PFSK-1 (cell line): Measurements from ENCODE around the gene CSF1R.

Experiments
- FOXP2 ChIP-seq: optimal IDR thresholded peaks from 2 replicates; pipeline ENCODE3; 2011; ENCODE audit warnings: borderline replicate concordance, control low read depth, inconsistent platforms; ENCODE audit not compliant: insufficient read depth; ENCODE audit errors: extremely low read length, extremely low read depth
- POLR2AphosphoS5 ChIP-seq: IDR thresholded peaks from 2 replicates; pipeline ENCODE4 v1.6.1; 2012; ENCODE audit warnings: low read depth, mild to moderate bottlenecking, control low read depth, low read length, moderate library complexity
- REST ChIP-seq, 2 experiments: IDR thresholded peaks; 2 replicates each; pipeline versions ENCODE4 v1.6.1 to v1.8.0; 2011 to 2012; ENCODE audit warnings: low read depth in 2 of 2, low read length in 2 of 2, control low read depth in 1 of 2, inconsistent platforms in 1 of 2, mild to moderate bottlenecking in 1 of 2, moderate library complexity in 1 of 2; ENCODE audit not compliant: insufficient read depth in 1 of 2
- SIN3A ChIP-seq: IDR thresholded peaks from 2 replicates; pipeline ENCODE4 v1.6.1; 2012; ENCODE audit warnings: mild to moderate bottlenecking, low read length, moderate library complexity, borderline replicate concordance; ENCODE audit not compliant: insufficient read depth
- TAF1 ChIP-seq: IDR thresholded peaks from 2 replicates; pipeline ENCODE4 v1.6.1; 2012; ENCODE audit warnings: low read length, control low read depth, borderline replicate concordance; ENCODE audit not compliant: insufficient read depth

GRCh38 chr5:150066436-150066835 lies 19.9 kb downstream of the CSF1R start:
- TF ChIP-seq REST (IDR thresholded peaks at IDR 0.05; ENCODE audit: insufficient read depth in 1 of 2, low read depth in 2 of 2, low read length in 2 of 2) (no peak), SIN3A (no peak), TAF1 (no peak), POLR2AphosphoS5 (no peak), FOXP2 (no peak)
